GM23338 (cell line): ENCODE data around the gene SLC35G1. TPM values are rescaled to one million over a fixed set of nuclear protein-coding genes. Genes with fewer than 3 reads are reported as not detected.

Experiments used
- ATAC-seq: fragments of 200-7000 bp; cut with Tn5 transposase; 3 replicates; pipeline ENCODE4 v1.9.1; 2020
- DNase-seq: peaks from one replicate; pipeline ENCODE4 v3.0.0-alpha.2; 2015; ENCODE audit warnings: low spot score
- H2AFZ ChIP-seq: fragments of 200-600 bp; sonication (generic); 2 replicates; pipeline ENCODE4 v1.8.0; 2016; ENCODE audit warnings: antibody characterized with exemption, mild to moderate bottlenecking, moderate library complexity
- H3F3A ChIP-seq: fragments of 200-600 bp; sonication (generic); replicated peaks from 2 replicates; pipeline ENCODE4 v1.8.0; 2017; ENCODE audit warnings: antibody characterized with exemption, mixed run types, low read depth
- H3K27ac ChIP-seq: fragments of 200-600 bp; sonication (generic); 2 replicates; pipeline ENCODE4 v1.6.1; 2016; ENCODE audit warnings: low read depth
- H3K27me3 ChIP-seq: fragments of 200-600 bp; sonication (generic); 2 replicates; pipeline ENCODE4 v1.8.0; 2016; ENCODE audit warnings: mild to moderate bottlenecking, mixed run types, moderate library complexity; ENCODE audit not compliant: insufficient read depth
- H3K36me3 ChIP-seq: fragments of 200-600 bp; sonication (generic); 2 replicates; pipeline ENCODE4 v1.8.0; 2016; ENCODE audit warnings: mild to moderate bottlenecking; ENCODE audit not compliant: insufficient read depth
- H3K4me1 ChIP-seq: fragments of 200-600 bp; sonication (generic); 2 replicates; pipeline ENCODE4 v1.8.0; 2016; ENCODE audit warnings: mild to moderate bottlenecking, moderate library complexity; ENCODE audit not compliant: insufficient read depth
- H3K4me2 ChIP-seq: fragments of 200-600 bp; sonication (generic); 2 replicates; pipeline ENCODE4 v1.7.1; 2017; ENCODE audit warnings: mixed run types
- H3K4me3 ChIP-seq: fragments of 200-600 bp; sonication (generic); 2 replicates; pipeline ENCODE4 v1.6.1; 2016; ENCODE audit warnings: mixed run types
- H3K79me2 ChIP-seq: fragments of 200-600 bp; sonication (generic); replicated peaks from 2 replicates; pipeline ENCODE4 v1.8.0; 2017; ENCODE audit warnings: mild to moderate bottlenecking; ENCODE audit not compliant: insufficient read depth
- H3K9me2 ChIP-seq: fragments of 200-600 bp; sonication (generic); 2 replicates; pipeline ENCODE4 v1.8.0; 2017; ENCODE audit not compliant: insufficient read depth
- H4K20me1 ChIP-seq: fragments of 200-600 bp; sonication (generic); replicated peaks from 2 replicates; pipeline ENCODE4 v1.8.0; 2017; ENCODE audit warnings: mild to moderate bottlenecking; ENCODE audit not compliant: insufficient read depth
- H3K27ac Mint-ChIP-seq: 2 replicates; pipeline ENCODE4 v1.8.0; 2020; ENCODE audit warnings: inconsistent platforms, mild to moderate bottlenecking, moderate library complexity, mixed read lengths
- H3K27me3 Mint-ChIP-seq: 3 replicates; pipeline ENCODE4 v1.8.0; 2022; ENCODE audit warnings: low read depth, mild to moderate bottlenecking, moderate library complexity, mixed read lengths, inconsistent platforms; ENCODE audit not compliant: insufficient read depth, poor library complexity
- H3K36me3 Mint-ChIP-seq: 3 replicates; pipeline ENCODE4 v1.8.0; 2021; ENCODE audit warnings: low read depth, mild to moderate bottlenecking, inconsistent platforms, moderate library complexity, mixed read lengths
- H3K4me1 Mint-ChIP-seq: 3 replicates; pipeline ENCODE4 v1.8.0; 2020; ENCODE audit warnings: mild to moderate bottlenecking, inconsistent platforms, mixed read lengths
- H3K4me3 Mint-ChIP-seq: 3 replicates; pipeline ENCODE4 v1.8.0; 2021; ENCODE audit warnings: moderate library complexity, mild to moderate bottlenecking, inconsistent platforms, mixed read lengths
- H3K9me3 Mint-ChIP-seq: 3 replicates; pipeline ENCODE4 v1.8.0; 2020; ENCODE audit warnings: moderate library complexity, mild to moderate bottlenecking, inconsistent platforms, mixed read lengths
- CREB1 ChIP-seq: fragments of 250-450 bp; sonication (Bioruptor Pico); IDR thresholded peaks from 2 replicates; pipeline ENCODE4 v1.5.0; 2020; ENCODE audit warnings: low read depth, mild to moderate bottlenecking, moderate library complexity
- ETS1 ChIP-seq: IDR thresholded peaks from 2 replicates; pipeline ENCODE4 v1.6.1; 2016; ENCODE audit warnings: antibody characterized with exemption
- EZH2 ChIP-seq: fragments of 200-600 bp; sonication (generic); IDR thresholded peaks from one replicate; pipeline ENCODE4 v1.8.0; 2017; ENCODE audit warnings: antibody characterized with exemption, mild to moderate bottlenecking, low read depth; ENCODE audit not compliant: unreplicated experiment
- EZH2phosphoT487 ChIP-seq: fragments of 200-600 bp; sonication (generic); IDR thresholded peaks from one replicate; pipeline ENCODE4 v1.8.1; 2018; ENCODE audit warnings: antibody characterized with exemption; ENCODE audit not compliant: unreplicated experiment
- JUNB ChIP-seq: IDR thresholded peaks from one replicate; pipeline ENCODE4 v1.6.1; 2016; ENCODE audit warnings: antibody characterized with exemption; ENCODE audit not compliant: unreplicated experiment
- NANOG ChIP-seq: IDR thresholded peaks from 2 replicates; pipeline ENCODE4 v1.6.1; 2016; ENCODE audit warnings: antibody characterized with exemption, borderline replicate concordance
- POLR2AphosphoS5 ChIP-seq: IDR thresholded peaks from 2 replicates; pipeline ENCODE4 v1.6.1; 2016; ENCODE audit warnings: antibody characterized with exemption, low read depth
- REST ChIP-seq: IDR thresholded peaks from one replicate; pipeline ENCODE4 v1.6.1; 2018; ENCODE audit warnings: antibody characterized with exemption; ENCODE audit not compliant: unreplicated experiment
- STAT1 ChIP-seq: IDR thresholded peaks from one replicate; pipeline ENCODE4 v1.6.1; 2016; ENCODE audit warnings: antibody characterized with exemption; ENCODE audit not compliant: unreplicated experiment
- ZNF114 ChIP-seq: fragments of 250-450 bp; sonication (Bioruptor Pico); IDR thresholded peaks from 2 replicates; pipeline ENCODE4 v1.5.0; 2020; ENCODE audit warnings: mild to moderate bottlenecking, moderate library complexity
- ZNF331 ChIP-seq: fragments of 250-450 bp; sonication (Bioruptor Pico); IDR thresholded peaks from 2 replicates; pipeline ENCODE4 v1.5.0; 2020; ENCODE audit warnings: low read depth, mild to moderate bottlenecking, moderate library complexity
- ZNF462 ChIP-seq: fragments of 250-450 bp; sonication (Bioruptor Pico); IDR thresholded peaks from 2 replicates; pipeline ENCODE4 v1.5.0; 2020; ENCODE audit warnings: mild to moderate bottlenecking, moderate library complexity
- long read RNA-seq: library from polyadenylated mRNA; unstranded; transcript quantifications from one replicate; pipeline ENCODE4 v2.0.0, GENCODE V29; 2020; ENCODE audit not compliant: unreplicated experiment
- polyA plus RNA-seq: library from polyadenylated mRNA; unstranded; fragments of >200 nt; fragmentation: Nextera tagmentation; extraction: Ambion mirVana; gene quantifications from 2 replicates; pipeline ENCODE4 v1.2.1, GENCODE V29; 2016
- total RNA-seq: library from RNA; depleted of rRNA; stranded (reverse); fragments of >200 nt; shearing (Covaris generic); gene quantifications from 2 replicates; pipeline ENCODE4 v1.2.3, GENCODE V29; 2014; rRNA removed
- TF ChIP-seq, protein P1 (sequence below), 2 experiments: fragments of 200-600 bp in 1 of 2; sonication (generic) in 1 of 2; conservative IDR thresholded peaks; 2 replicates each; pipeline versions ENCODE4 v1.5.1 to v1.6.1; 2016 to 2017; ENCODE audit warnings: antibody characterized with exemption in 2 of 2, low read depth in 2 of 2, mild to moderate bottlenecking in 2 of 2, moderate library complexity in 1 of 2

SLC35G1 gene
- 3.9 and 7.2 TPM in 2 replicates for total RNA-seq
- polyA plus RNA-seq = 3.3 and 4.1 TPM in 2 replicates
- long read RNA-seq, partial matches to known transcripts = 2 of 4 reads
- long read RNA-seq, other reads (novel, unspliced or antisense) = 1 of 4 reads

GRCh38 chr10:93893646-93894515, at the start of gene SLC35G1:
TSS of gene SLC35G1 (plus strand) at chr10:93893978. CDS start at chr10:93894034, 56 bp downstream.
- Histone ChIP-seq H2AFZ (peak within 1 kb of the TSS; percentile 100), H3K4me2 (peak within 1 kb of the TSS; percentile 80), H3K4me3 (peak within 1 kb of the TSS; percentile 82), H3K27ac (no peak within 1 kb of the TSS), H3K79me2 (0 out of 2 replicates have a peak, but pooled peaks cover 3% of the 10 kb centered on the region), H3K9me2 (no peaks in the 10 kb centered on the region), H3K4me1 (peaks cover 6% of the 10 kb centered on the region; the same call in 1 of the 2 replicates), H4K20me1 (peaks cover 6% of the 10 kb centered on the region; the same call in 1 of the 2 replicates), H3K36me3 (no peaks in the 10 kb centered on the region), H3F3A (no peaks in the 10 kb centered on the region), H3K27me3 (peaks cover 50% of the 10 kb centered on the region)
- ATAC-seq (peak; percentile 89), DNase-seq (peak; percentile 77)
- H3K36me3 Mint-ChIP-seq = no peaks in the 10 kb centered on the region
- peaks cover 16% of the 10 kb centered on the region for H3K27me3 Mint-ChIP-seq
- no peak for TF ChIP-seq EZH2phosphoT487
- TF ChIP-seq ZNF114 (CRISPR knock-in tag) = no peak
- TF ChIP-seq POLR2AphosphoS5 = peak; percentile 85
- peak; percentile 44 for TF ChIP-seq EZH2
- TF ChIP-seq ZNF462 = no peak
- no peak for TF ChIP-seq STAT1
- no peak for TF ChIP-seq ETS1
- no peak for TF ChIP-seq REST
- no peak for TF ChIP-seq NANOG
- no peak for TF ChIP-seq ZNF331 (CRISPR knock-in tag)
- no peak for TF ChIP-seq CREB1 (CRISPR knock-in tag)
- TF ChIP-seq, protein P1, sequence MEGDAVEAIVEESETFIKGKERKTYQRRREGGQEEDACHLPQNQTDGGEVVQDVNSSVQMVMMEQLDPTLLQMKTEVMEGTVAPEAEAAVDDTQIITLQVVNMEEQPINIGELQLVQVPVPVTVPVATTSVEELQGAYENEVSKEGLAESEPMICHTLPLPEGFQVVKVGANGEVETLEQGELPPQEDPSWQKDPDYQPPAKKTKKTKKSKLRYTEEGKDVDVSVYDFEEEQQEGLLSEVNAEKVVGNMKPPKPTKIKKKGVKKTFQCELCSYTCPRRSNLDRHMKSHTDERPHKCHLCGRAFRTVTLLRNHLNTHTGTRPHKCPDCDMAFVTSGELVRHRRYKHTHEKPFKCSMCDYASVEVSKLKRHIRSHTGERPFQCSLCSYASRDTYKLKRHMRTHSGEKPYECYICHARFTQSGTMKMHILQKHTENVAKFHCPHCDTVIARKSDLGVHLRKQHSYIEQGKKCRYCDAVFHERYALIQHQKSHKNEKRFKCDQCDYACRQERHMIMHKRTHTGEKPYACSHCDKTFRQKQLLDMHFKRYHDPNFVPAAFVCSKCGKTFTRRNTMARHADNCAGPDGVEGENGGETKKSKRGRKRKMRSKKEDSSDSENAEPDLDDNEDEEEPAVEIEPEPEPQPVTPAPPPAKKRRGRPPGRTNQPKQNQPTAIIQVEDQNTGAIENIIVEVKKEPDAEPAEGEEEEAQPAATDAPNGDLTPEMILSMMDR (conservative IDR thresholded peaks at IDR 0.05; ENCODE audit: low read depth in 2 of 2) = no peak
- TF ChIP-seq JUNB = no peak
- H3K27ac Mint-ChIP-seq = no peak within 1 kb of the TSS
- peak within 1 kb of the TSS; percentile 88 for H3K4me3 Mint-ChIP-seq
- H3K9me3 Mint-ChIP-seq = no peaks in the 10 kb centered on the region; the same call in 2 of the 3 replicates
- H3K4me1 Mint-ChIP-seq = peaks cover 25% of the 10 kb centered on the region
